CD4-positive, alpha-beta T cell treated with Interleukin-4 for 4 hours (primary cell): Measurements from ENCODE around the gene PROS1.

ENCODE experiments used
- DNase-seq: peaks from one replicate; pipeline ENCODE4 v3.0.0-alpha.2; 2020

Gene PROS1

DNA sequence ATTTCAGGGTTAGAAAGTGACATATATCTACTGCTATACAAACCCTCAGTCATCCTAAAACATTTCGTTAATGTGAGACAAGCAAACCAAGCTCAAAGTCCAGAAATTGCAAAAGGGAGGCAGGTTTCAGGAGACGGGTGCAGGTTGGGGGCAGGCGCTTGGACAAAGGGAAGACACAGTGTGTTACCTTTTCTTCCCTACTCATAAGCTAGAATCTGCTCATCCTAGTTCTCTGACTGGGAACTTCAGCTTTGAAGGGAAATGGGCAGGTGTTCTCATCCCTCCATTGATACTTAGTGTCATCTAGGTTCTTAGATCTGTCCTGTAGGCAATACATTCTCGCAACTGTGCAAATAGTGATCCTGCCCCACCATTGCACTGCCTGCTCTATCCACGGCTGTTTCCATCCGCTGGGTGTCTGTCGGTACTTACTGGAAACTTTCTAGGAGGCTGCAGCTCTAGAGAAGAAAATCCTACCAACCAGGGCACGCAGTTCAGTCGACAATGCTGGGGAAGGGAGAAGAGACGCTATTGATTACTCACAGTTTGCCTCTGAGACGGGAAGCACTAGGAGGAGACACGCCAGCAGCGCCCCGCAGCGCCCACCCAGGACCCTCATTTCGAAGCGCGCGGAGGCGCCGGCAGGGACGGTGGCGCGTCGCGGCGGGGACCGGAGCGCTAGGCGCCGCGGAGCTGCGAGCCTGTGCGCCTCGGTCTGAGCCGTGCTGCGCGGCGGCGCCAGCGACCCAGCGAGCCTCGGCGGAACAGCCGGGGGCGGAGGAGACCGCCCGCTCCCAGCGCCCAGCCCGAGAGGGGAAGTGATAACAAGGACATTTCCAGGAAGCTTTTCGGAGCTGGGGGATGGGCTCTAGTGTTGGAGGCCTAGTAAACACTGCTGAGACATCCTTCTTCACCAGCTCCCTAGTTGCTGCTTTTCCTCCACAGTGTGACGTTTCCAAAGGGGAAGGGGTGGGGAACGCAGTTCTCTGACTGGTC is at the start of gene PROS1:
TSS of gene PROS1 (minus strand) at position 766 of the 996 bp plus-strand sequence. CDS start at position 619, 147 bp downstream.
- DNase-seq, result peak; percentile 3

DNA sequence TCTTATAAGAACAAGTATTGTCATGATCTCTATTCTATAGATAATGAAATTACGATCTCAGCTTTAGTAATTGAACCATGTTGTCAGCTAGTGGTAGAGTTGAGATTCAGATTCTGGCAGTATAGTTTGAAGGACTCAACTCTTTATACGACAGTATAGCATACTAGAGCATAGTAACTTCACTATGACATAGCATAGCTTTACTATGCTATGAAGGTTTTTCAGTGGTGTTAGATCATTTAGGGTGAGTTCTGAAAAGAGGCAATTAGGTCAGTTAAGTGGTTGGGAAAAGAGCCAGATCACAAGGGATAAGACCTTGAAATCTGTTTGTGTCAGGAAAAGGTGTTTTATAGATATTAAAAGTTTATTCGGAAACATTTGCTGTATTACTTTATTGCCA is 46.6 kb upstream of the PROS1 start:
- DNase-seq, result no peak

DNA sequence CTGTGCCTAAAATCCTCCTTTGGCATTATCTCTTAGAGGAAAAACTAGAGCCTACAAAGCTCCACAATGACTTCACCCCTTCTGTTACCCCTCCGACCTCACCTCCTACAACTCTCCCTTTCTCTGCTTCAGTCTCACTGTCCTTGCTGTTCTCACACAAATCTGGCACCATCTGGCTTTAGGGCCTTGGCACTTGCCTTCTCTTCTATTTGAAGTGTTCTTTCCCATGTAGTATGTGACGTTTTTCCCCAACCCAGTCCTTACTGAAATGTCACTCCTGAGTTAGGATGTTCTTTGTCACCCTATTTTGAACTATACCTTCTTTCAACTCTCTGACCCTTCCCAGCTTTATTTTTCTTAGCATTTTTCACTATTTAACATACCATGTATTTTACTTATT is 46.0 kb upstream of the PROS1 start:
- no peak for DNase-seq

DNA sequence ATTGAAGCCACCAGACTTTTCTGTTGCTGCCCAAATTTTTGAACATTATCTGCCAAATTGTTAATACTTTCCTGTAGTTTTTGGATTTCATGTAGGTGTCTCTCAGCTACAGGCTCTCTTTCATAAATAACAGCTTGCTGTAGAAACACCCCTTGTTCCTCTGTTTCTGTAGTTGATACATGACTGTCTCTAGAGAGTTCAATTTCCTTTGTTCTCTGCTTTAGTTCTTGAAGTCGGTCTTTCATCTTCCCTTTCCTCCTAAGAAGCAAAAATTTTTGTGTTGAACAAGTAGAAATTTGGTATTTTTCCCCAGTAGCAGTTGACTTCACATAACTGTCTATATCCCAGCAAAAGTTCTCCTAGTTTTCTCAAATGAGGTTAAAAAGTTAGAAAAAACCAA is 41.3 kb upstream of the PROS1 start:
- DNase-seq, result no peak

DNA sequence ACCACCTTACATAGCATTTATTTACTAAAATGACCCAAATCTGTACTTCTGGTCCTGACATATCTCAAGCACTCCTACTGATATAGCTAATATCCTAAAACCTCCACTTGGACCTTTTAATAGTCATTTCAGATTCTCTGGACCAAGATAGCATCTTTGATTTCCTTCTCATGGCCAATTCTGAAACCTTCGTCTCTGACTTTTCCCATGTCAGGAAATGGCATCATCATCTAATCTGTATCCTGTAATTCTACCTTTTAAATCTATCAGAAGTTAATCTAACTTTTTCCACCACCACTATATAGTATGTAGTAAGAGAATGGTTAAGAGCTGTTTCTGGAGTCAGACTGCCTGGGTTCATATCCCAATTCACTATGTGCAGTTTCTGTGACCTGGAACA is 38.5 kb upstream of the PROS1 start:
- DNase-seq, result no peak

DNA sequence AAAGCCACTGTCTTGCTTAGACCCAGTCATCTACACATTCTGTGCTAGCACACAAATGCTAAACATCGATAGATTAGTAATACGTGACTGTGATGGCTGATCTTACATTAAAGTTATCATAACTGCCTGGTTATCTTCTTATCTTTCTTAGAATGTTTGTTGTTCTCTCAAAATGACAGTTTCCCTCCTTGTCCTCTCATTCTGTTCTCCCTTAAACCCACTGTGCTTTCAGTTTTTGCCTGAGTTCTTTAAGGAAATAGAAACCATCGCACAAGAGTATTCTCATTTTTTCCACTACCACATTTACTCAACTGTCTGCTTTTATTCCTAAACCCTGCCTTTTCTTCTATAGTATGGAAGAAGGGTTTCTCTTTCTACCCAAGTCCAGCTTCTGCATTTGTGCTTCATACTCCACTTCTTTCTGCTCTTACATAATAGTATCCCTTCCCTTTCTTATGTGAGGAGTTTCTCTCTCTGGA is 37.6 kb upstream of the PROS1 start:
- DNase-seq, result no peak

DNA sequence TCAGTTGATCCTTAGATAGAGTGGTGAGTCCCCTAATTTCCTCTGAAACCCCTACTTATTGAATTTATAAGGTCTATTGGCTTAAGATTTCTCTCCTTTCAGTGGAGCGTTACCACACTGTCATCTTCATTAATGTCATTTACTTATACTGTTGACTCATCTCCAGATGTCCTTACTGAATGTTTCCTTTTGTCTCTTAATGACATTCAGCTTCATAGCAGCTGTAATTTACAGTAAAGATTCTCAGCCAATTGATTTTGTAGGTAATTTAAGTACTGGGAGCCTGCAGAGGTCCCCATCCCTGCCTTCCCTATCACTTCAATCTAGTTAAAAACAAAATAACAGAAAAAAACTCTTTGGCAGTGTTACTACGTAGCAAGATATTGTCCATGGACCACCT is 35.9 kb upstream of the PROS1 start:
- no peak for DNase-seq

DNA sequence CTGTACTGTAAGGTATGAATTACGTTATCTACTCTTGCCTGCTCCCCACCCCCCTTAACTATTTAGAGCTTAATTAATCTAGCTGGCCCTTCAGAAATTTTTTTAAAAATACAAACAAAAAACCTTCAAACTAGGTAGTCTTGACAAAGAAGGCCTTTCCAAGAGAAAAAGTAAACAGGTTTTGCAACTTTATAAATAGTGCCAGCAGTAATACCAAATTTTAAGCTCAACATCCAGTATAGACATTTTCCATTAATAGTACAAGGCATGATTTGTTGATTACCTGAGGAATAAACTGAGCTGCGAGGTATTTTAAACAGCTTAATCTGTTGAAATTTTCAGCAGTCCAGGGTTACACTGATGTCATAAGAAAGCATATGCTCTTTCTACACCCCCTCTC is 34.6 kb upstream of the PROS1 start:
- no peak for DNase-seq

DNA sequence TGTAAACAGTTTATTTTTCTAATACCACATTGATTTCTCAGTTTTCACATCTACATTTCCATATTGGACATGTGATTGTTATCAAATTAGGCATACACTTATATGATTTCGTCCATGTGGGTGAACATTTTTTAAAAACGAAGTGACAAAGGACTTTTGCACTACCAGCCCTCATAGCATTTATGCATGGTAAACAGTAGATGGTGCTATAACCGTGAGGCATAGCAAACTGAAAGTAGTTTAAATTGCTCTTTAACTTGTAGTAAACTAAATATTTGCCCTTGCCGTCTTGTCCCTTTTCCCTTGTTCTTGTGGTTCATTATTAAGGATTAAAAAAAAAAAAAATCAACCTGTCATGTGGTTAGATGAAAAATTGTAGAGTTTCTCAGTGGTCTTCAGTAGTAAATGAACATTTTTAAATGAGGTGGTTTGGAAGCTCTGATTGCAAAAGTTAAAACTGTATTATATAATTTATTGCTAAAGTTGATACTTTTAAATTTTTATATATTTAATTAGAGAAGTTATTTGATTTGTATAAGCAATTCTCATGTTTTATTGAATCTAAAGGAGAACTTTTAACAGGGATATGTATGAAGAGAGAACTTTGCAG is 30.7 kb upstream of the PROS1 start:
- DNase-seq, result peak; percentile 70

DNA sequence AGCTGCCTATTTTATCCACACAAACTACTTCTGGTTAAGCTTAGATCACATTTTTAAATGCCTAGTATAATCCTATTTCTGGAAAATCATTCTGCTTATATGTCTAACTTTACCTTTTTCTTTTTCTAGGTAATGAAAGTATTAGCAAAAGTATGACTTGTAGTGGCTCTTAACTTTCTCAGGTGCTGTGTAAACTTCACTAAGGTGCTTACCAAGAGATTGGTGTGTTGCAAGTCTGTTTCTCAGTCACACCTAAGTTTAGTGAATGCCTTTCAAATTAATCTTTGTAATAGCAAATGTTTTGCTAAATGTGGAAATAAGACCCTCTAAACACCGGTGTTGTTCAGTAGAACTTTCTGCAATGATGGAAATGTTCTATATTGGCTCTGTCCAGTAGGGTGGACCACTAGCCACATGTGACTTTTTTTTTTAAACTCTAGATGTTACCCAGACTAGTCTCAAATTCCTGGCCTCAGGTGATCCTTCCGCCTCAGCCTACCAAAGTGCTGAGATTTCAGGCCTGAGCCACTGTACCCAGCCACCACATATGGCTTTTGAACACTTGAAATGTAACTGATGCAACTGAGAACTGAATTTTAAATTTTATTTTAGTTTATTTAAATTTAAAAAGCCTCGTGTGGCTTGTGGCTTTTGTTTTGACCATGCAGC is 28.3 kb upstream of the PROS1 start:
- DNase-seq, result no peak

DNA sequence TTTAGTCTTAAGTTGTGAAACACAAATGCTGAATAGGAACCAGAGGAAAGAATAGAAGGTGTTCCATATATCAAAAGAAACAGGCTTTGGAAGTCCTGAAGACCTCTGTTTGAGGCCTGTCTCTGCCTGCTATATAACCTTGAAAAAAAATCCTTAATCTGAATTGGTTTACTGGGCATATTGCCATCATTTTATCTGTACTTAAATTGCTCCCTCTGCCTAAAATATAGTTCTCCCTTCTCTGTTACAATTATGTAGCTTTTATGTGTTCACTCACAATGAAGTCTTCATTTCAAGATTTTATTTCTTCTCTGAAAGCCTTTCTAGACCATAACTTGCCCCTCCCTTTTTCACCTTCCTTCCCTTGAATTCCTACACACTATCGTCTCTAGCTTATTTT is 27.5 kb upstream of the PROS1 start:
- no peak for DNase-seq

DNA sequence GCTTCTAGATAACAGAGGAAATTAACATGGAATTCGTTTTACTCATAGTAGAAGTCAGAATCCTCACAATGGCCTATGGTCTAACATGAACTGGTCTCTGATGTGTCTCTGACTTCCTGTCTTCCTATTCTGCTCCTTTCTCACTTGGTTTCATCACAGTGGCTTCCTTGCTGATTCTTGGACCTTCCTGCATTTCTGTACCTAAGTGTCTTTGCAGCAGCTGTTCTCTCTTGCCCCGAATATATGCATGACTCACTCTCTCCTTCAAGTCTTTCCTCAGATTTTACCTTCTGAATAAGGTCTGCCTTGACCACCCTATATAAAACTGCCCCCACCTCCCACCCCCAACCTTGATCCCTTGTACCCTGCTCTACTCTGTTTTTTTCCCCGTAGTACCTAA is 20.4 kb upstream of the PROS1 start:
- no peak for DNase-seq

DNA sequence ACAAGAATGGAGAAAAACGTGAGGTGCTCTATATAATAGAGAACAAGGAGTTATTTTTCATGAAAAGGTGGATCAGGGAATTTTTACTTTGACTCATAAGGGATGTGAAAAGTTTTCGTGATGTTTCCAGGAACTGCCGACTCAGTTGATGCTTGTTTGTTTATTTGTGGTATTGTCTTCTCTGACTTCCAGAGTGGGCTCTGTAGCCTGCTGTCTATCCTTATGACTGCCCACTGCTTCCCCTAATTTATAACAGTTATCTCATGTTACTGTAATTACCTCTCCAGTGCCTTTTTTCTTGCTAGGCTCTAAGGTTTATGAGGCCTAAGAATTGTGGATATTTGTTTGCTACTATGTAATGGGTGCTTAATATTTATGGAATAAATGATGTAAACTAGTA is 18.5 kb upstream of the PROS1 start:
- DNase-seq, result no peak

DNA sequence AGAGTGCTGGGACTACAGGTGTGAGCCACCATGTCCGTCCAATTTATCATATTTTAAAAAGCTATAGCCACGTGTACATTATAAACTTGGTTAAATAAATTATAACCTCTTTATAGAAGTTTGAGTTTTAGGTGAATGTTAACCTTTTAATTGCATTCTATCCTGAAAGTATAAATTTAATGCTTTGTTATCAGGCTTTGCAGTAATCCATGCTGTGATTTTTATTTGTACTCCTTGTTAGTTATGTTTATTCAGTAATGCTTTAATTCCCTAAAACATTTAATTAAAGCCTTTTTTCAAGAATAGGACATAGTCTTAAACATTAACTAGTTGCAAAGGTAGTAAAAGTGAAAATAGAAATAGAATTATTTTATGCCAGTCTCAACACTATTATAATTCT is 17.9 kb upstream of the PROS1 start:
- DNase-seq, result no peak

DNA sequence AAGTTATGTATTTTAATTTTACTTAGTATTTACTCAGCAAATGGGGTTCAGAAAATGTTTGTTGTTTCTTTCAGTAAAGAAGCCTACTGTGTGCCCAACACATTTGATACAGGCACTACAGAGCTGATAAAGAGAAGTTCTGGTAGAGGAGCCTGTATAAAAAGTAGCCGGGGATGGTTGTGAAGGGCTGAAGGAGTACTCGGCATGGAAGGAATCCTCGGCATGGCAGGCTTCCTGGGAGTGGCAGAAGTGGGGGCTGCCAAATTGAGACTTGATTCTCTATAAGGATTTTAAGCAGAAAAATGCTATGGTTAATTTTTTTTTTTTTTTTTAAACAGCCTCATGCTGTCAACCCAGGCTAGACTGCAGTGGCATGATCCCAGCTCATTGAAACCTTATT is 15.5 kb upstream of the PROS1 start:
- DNase-seq, result no peak

DNA sequence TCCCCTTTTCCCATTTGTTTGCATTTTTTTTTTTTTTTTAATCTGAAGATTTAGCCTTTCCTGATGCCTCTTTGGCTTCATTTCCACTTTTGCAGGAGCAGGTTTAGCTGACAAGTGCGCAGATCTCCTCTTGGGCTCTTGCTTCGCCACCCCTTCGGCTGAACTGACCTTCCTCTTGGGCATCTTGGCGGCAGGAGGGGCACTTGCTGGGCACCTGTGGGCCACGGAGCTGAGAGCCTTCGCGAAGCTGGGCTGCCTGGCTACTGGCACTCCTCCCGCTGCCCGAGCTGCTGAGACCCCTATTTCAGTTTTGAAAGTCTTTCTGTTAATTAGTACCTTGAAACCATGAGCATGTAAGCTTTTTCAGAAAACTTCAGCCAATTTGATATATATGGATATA is 15.1 kb upstream of the PROS1 start:
- DNase-seq, result no peak

DNA sequence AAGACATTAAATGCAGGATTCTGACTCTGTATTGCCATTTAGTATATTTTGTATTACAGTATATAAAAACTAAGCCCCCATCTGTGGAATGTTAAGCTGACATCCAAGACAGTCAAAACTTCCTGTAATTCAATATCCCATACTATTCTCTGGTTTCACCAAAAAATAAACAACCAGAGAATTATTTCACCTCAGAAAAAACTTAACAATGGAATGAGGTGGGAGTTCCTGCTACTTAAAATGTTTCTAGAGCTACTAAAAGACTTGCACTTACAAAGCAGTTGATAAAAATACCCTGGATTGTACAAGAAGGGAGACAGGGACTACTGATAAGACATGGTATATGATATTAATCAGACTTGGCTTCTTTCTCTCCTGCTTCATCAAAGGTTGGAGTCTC is 14.6 kb upstream of the PROS1 start:
- no peak for DNase-seq

DNA sequence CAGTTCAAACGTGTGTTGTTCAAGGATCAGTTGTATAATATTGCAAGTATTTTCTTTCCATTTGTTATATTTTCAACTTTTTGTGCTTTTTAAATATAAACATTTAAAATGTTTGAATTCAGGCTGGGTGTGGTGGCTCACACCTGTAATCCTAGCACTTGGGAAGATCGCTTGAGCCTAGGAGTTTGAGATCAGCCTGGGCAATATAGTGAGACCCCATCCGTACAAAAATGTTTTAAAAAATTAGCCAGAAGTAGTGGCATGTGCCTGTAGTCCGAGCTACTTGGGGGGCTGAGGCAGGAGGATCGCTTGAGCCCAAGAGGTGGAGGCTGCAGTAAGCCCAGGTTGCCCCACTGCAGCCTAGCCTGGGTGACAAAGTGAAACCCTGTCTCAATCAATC is 10.9 kb upstream of the PROS1 start:
- DNase-seq, result no peak

DNA sequence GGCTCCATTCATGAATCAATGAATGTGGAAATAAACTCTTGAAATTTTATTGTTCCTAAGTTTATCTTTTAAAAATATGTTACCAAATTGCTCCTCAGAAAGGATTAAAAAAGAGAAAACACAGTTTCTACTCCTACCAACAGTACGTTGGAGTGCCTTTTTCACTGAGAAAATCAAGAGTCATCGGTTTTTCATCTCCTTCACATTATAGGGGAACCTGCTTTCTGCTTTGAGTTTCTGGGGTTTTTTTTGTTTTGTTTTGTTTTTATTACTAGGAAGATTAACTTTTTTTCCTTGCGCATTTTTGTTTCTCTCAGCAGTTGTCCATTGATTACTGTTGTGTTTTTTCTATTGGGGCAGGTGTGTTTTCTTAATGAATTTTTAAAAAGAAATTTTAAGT is 9.7 kb upstream of the PROS1 start:
- no peak for DNase-seq

DNA sequence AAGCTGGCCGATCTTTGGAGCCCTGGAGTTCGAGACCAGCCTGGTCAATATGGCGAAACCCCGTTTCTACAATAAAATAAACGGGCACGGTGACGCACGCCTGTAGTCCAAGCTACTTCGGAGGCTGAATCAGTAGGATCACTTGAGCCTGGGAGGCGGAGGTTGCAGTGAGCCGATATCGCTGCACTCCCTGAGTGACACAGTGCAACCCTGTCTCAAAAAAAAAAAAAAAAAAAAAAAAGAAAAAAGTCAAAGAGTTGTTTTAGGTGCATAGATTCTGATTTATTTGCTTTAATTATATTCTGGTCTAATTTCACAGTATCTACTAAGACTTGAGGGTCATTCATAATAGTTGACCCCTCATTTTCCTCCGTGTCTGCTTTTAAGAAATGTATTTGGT is 8.0 kb upstream of the PROS1 start:
- no peak for DNase-seq

DNA sequence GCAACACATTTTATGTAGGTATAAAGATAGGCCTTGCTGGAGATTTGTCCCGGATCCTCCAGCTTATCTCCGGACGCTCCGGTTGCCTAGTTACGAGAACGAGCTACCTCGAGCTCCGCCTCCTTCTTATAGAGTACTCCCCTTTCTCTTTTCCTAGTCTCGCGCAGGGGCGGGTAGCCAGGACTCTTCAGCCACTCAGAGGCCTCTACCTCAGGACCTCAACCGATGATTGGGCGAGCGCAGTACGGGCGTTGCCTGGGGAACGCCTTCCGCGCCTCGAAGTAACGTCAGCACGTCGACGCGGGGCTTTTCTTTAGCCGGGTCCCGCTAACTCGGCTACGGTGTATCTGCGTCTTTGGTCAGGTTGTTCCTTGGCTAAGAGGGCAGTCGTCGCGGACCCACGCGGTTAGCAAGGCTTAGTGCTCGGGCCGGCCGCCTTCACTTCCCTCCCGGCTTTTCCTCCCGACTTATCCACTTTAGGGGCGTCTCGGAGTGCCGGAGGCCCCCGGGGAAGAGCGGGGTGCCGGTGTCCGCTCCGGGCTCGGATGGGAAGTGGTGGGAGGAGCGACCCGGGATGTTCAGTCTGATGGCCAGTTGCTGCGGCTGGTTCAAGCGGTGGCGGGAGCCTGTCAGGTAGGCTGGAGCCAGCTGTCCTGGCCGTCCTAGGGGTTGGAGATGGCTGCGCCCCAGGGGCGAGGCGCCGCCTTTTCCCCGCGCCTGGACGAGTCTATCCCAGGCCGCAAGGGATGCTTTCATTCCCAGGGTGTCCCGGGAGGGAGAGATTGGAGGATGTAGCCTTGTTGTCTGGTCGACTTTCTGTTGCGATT is 6.4 kb upstream of the PROS1 start, which contains the start of gene ARL13B:
TSS of gene ARL13B (plus strand) at position 306 of the 827 bp plus-strand sequence. CDS start at position 575, 269 bp downstream.
- DNase-seq, result peak; percentile 96

DNA sequence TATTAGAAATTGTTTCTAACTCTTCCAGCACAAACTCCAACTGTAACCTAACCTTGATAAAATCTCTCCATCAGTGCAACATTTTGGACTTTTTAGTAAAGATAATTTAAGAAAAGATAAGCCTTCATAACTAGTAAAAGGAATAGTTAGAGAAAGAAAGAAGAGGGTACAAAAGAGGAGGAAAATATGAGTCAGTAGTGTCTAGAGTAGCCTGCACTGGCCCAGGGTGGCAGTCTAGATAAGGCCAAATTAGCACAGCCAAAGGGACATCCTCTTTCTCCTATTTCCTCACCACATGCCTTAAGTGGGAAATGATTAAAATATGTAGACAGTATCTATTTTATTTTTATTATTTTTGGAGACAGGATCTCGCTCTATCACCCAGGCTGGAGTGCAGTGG is 3.7 kb downstream of the PROS1 start:
- DNase-seq, result no peak

DNA sequence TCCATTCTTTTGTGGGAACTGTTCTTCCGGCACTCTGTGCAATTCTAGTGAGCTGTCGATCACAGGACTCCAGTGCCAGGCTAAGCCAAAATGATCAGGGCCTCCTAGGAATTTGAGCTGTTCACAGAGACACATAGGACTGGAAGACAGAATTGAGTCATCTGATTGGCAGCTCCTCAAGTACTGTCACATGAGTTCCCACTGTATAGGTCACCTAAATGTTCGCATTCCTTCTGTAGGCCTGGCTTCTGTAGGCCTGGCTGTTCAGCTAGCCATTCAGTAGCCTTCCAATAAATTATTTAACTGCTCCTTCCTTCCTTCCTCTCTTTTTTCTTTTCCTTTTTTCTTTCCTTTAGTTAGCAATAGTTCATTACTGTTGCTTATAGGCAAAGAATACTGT is 4.3 kb downstream of the PROS1 start:
- DNase-seq, result no peak
